Measurements from ENCODE around the gene PLSCR5. TPM values are rescaled to one million over a fixed set of nuclear protein-coding genes. Genes with fewer than 3 reads are reported as not detected.

PLSCR5 gene
- total RNA-seq, 3 donors from 2014 or later (not counting 1 experiment from before 2014, with no cell fraction given), result not detected

DNA sequence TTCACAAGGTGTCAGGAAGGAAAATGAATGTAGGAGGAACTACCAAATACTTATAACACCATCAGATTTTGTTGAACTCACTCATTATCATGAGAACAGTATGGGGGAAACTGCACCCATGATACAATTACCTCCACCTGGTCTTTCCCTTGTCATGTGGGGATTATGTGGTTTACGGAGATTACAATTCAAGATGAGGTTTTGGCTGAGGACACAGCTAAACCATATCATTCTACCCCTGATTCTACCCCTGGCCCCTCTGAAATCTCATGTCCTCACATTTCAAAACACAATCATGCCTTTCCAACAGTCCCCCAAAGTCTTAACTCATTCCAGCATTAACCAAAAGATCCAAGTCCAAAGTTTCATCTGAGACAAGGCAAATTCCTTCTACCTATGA is 43.7 kb downstream of the PLSCR5 start:
- no peaks in the 10 kb centered on the region for H3K36me3 ChIP-seq (ENCODE audit: control insufficient read depth, insufficient read depth, low read length)
- no peaks in the 10 kb centered on the region for H3K27me3 ChIP-seq (ENCODE audit: control insufficient read depth, insufficient read depth, low read length)
- TF ChIP-seq, protein P1, sequence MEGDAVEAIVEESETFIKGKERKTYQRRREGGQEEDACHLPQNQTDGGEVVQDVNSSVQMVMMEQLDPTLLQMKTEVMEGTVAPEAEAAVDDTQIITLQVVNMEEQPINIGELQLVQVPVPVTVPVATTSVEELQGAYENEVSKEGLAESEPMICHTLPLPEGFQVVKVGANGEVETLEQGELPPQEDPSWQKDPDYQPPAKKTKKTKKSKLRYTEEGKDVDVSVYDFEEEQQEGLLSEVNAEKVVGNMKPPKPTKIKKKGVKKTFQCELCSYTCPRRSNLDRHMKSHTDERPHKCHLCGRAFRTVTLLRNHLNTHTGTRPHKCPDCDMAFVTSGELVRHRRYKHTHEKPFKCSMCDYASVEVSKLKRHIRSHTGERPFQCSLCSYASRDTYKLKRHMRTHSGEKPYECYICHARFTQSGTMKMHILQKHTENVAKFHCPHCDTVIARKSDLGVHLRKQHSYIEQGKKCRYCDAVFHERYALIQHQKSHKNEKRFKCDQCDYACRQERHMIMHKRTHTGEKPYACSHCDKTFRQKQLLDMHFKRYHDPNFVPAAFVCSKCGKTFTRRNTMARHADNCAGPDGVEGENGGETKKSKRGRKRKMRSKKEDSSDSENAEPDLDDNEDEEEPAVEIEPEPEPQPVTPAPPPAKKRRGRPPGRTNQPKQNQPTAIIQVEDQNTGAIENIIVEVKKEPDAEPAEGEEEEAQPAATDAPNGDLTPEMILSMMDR (IDR thresholded peaks at IDR 0.05), result no peak
- intact Hi-C loops (cut with micrococcal nuclease), result no loop called here
- H3K27ac ChIP-seq (ENCODE audit: low read length), result no peak overlapping the region
- H3K27me3 Mint-ChIP-seq (ENCODE audit: low read depth in 2 of 2), result peaks cover 0 to 8% of the 10 kb centered on the region in 2 donors
- peaks cover 8% of the 10 kb centered on the region for H3K36me3 Mint-ChIP-seq
- no peak overlapping the region for H3K4me3 Mint-ChIP-seq
- peaks cover 0 to 6% of the 10 kb centered on the region in 2 donors for H3K4me1 Mint-ChIP-seq
- no peaks in the 10 kb centered on the region for H3K9me3 ChIP-seq (ENCODE audit: control insufficient read depth, insufficient read depth, low read length)
- WGBS (ENCODE audit: insufficient coverage), result 100% methylated on average over 1 of the region's 1 CpG
- DNase-seq (no peak), ATAC-seq (no peak)
- no peak overlapping the region for H3K27ac Mint-ChIP-seq
- no peak overlapping the region for H3K4me3 ChIP-seq (ENCODE audit: low read length)
- H3K9me3 Mint-ChIP-seq, result peaks cover 0 to 3% of the 10 kb centered on the region in 2 donors
- H3K4me1 ChIP-seq (ENCODE audit: control insufficient read depth, insufficient read depth, low read length), result no peaks in the 10 kb centered on the region

DNA sequence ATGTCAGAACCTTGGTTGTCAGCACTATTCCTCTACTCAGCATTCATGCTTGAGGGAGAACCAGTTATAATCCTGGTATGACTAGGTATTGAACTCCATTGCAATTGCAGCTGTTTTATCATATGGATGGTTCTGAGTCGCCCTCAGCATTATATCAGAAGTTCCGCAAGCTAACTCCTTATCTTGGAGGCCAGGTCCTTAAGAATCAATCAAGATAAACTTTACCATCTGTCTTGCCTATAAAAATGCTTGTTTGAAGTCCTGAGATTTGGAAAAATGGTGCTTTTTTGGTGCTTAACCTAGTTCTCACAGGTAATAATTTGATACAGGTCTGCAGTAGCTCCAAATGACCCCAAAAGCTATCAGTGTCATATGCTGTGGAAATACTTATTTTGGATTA is 44.5 kb downstream of the PLSCR5 start:
- Histone ChIP-seq H3K4me1 (ENCODE audit: control insufficient read depth, insufficient read depth, low read length) (no peaks in the 10 kb centered on the region), H3K4me3 (ENCODE audit: low read length) (no peak overlapping the region), H3K9me3 (ENCODE audit: control insufficient read depth, insufficient read depth, low read length) (no peaks in the 10 kb centered on the region), H3K27me3 (ENCODE audit: control insufficient read depth, insufficient read depth, low read length) (no peaks in the 10 kb centered on the region), H3K36me3 (ENCODE audit: control insufficient read depth, insufficient read depth, low read length) (no peaks in the 10 kb centered on the region), H3K27ac (ENCODE audit: low read length) (no peak overlapping the region)
- TF ChIP-seq, protein P1 (IDR thresholded peaks at IDR 0.05), result no peak
- Mint-ChIP-seq H3K9me3 (peaks cover 0 to 3% of the 10 kb centered on the region in 2 donors), H3K27ac (no peak overlapping the region), H3K36me3 (peaks cover 8% of the 10 kb centered on the region), H3K4me1 (peaks cover 0 to 6% of the 10 kb centered on the region in 2 donors), H3K4me3 (no peak overlapping the region), H3K27me3 (ENCODE audit: low read depth in 2 of 2) (peaks cover 0 to 8% of the 10 kb centered on the region in 2 donors)
- 69% methylated on average over 2 of the region's 2 CpGs for WGBS (ENCODE audit: insufficient coverage)
- ATAC-seq, result no peak
- intact Hi-C loops (cut with micrococcal nuclease), result no loop called here
- DNase-seq, result no peak

DNA sequence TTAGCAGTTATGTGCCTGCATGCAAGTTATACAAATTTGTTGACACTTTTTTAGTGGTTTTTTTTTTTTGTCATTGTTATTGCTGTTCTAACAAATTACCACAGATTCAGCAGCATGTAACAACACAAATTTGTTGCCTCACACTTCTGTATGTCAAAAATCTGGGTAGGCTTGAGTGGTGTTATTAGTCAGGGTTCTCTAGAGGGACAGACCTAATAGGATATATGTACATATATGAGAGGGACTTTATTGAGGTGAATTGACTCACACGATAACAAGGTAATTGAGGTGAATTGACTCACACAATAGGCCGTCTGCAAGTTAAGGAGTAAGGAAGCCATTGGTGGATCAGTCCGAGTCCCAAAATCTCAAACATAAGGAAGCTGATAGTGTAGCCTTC is 45.8 kb downstream of the PLSCR5 start:
- no peak overlapping the region for H3K27ac Mint-ChIP-seq
- Histone ChIP-seq H3K9me3 (ENCODE audit: control insufficient read depth, insufficient read depth, low read length) (no peaks in the 10 kb centered on the region), H3K4me1 (ENCODE audit: control insufficient read depth, insufficient read depth, low read length) (no peaks in the 10 kb centered on the region), H3K27ac (ENCODE audit: low read length) (no peak overlapping the region), H3K4me3 (ENCODE audit: low read length) (no peak overlapping the region), H3K36me3 (ENCODE audit: control insufficient read depth, insufficient read depth, low read length) (no peaks in the 10 kb centered on the region), H3K27me3 (ENCODE audit: control insufficient read depth, insufficient read depth, low read length) (no peaks in the 10 kb centered on the region)
- H3K4me1 Mint-ChIP-seq, result peaks cover 0 to 6% of the 10 kb centered on the region in 2 donors
- DNase-seq (no peak), ATAC-seq (no peak)
- TF ChIP-seq, protein P1 (IDR thresholded peaks at IDR 0.05), result no peak
- no peak overlapping the region for H3K4me3 Mint-ChIP-seq
- 97% methylated on average over 3 of the region's 3 CpGs for WGBS (ENCODE audit: insufficient coverage)
- intact Hi-C loops (cut with micrococcal nuclease), result no loop called here
- H3K36me3 Mint-ChIP-seq, result peaks cover 8% of the 10 kb centered on the region
- peaks cover 0 to 8% of the 10 kb centered on the region in 2 donors for H3K27me3 Mint-ChIP-seq (ENCODE audit: low read depth in 2 of 2)
- peaks cover 0 to 3% of the 10 kb centered on the region in 2 donors for H3K9me3 Mint-ChIP-seq

DNA sequence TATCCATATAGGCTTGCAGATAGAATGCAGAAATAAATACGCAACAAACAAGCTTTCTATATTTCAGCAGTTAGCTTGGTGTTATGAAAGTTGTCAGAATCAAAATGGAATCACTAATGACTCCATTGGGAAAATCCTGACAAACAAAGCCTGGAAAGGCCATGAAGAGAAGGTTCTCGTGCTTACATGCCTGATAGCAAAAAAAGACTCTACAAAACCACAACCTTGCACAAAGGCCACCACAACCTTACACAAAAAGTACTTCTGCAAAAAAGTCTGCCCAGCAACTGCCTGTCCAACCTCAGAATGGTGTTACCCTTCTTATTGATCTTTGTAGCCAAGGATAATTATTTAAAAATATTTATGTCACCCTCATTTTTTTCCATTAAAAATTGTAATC is 46.4 kb downstream of the PLSCR5 start:
- Mint-ChIP-seq H3K9me3 (peaks cover 0 to 3% of the 10 kb centered on the region in 2 donors), H3K36me3 (peaks cover 8% of the 10 kb centered on the region), H3K4me3 (no peak overlapping the region), H3K4me1 (peaks cover 6 to 13% of the 10 kb centered on the region in 2 donors), H3K27ac (no peak overlapping the region), H3K27me3 (ENCODE audit: low read depth in 2 of 2) (peaks cover 0 to 8% of the 10 kb centered on the region in 2 donors)
- no peak overlapping the region for H3K27ac ChIP-seq (ENCODE audit: low read length)
- no peak for ATAC-seq
- H3K4me3 ChIP-seq (ENCODE audit: low read length), result no peak overlapping the region
- no peak for DNase-seq
- TF ChIP-seq, protein P1 (IDR thresholded peaks at IDR 0.05), result no peak
- no peaks in the 10 kb centered on the region for H3K27me3 ChIP-seq (ENCODE audit: control insufficient read depth, insufficient read depth, low read length)
- H3K9me3 ChIP-seq (ENCODE audit: control insufficient read depth, insufficient read depth, low read length), result no peaks in the 10 kb centered on the region
- WGBS (ENCODE audit: insufficient coverage), result 0% methylated on average over 1 of the region's 2 CpGs
- H3K4me1 ChIP-seq (ENCODE audit: control insufficient read depth, insufficient read depth, low read length), result no peaks in the 10 kb centered on the region
- intact Hi-C loops (cut with micrococcal nuclease), result no loop called here
- no peaks in the 10 kb centered on the region for H3K36me3 ChIP-seq (ENCODE audit: control insufficient read depth, insufficient read depth, low read length)

Data from natural killer cell (primary cell).